ENCODE results near the gene ODAD3. TPM values are rescaled to one million over a fixed set of nuclear protein-coding genes. Genes with fewer than 3 reads are reported as not detected.
A peak's percentile ranks its signal among the peaks of the same experiment; 100 is the strongest.

Gene ODAD3
- total RNA-seq, 4 donors from 2014 or later, result 0.32 to 2.2 TPM; not detected in 2

GRCh38 chr19:11418549-11419506 lies 16.1 kb downstream of the ODAD3 start, which contains the start of gene RGL3:
Gene RGL3 (minus strand): TSS chr19:11419314. CDS start chr19:11419278, 36 bp downstream.
- Histone ChIP-seq H3K27me3 (peaks cover 74% of the 10 kb centered on the region), H3K27ac (peak within 1 kb of the TSS; percentile 25 to 53 (median 38)), H3K9me3 (no peaks in the 10 kb centered on the region), H3K4me1 (peaks cover 10 to 49% (median 29%) of the 10 kb centered on the region in 4 donors), H3K36me3 (no peaks in the 10 kb centered on the region), H3K4me3 (peak within 1 kb of the TSS in 3 of 4 donors; percentile 36 to 50 (median 40))
- in situ Hi-C loops (cut with MboI; ENCODE audit: low pct_ligation_motif_present in 1 of 4, low pct_unique_long_range_greater_than_20kb in 1 of 4, low sequenced_read_pairs in 3 of 4), result no loop called here
- peak; percentile 51 for DNase-seq
- intact Hi-C loops (cut with DNase I; ENCODE audit: low total_unique reads), result no loop called here
- no peak for TF ChIP-seq EP300 (IDR thresholded peaks at IDR 0.05; ENCODE audit: low read depth)
- TF ChIP-seq POLR2AphosphoS5 (IDR thresholded peaks at IDR 0.05), result peak in 1 of 3 donors; percentile 33
- no peak for TF ChIP-seq CTCF (IDR thresholded peaks at IDR 0.05)
- 3 to 7% methylated on average over 3 to 49 of the region's 72 CpGs for WGBS, 2 donors (ENCODE audit: low coverage in 1 of 2)

- H3K36me3 ChIP-seq, result no peaks in the 10 kb centered on the region
- in situ Hi-C loops (cut with MboI; ENCODE audit: low pct_ligation_motif_present in 1 of 4, low pct_unique_long_range_greater_than_20kb in 1 of 4, low sequenced_read_pairs in 3 of 4) (no loop called here), intact Hi-C loops (cut with DNase I; ENCODE audit: low total_unique reads) (no loop called here)
- no peaks in the 10 kb centered on the region for H3K9me3 ChIP-seq
- DNase-seq, result no peak
- no peak overlapping the region for H3K27ac ChIP-seq
- WGBS, 2 donors (ENCODE audit: low coverage in 1 of 2), result 0 to 6% methylated on average over 6 to 13 of the region's 16 CpGs
- TF ChIP-seq EP300 (IDR thresholded peaks at IDR 0.05; ENCODE audit: low read depth), result no peak
- TF ChIP-seq POLR2AphosphoS5 (IDR thresholded peaks at IDR 0.05), result no peak
- TF ChIP-seq CTCF (IDR thresholded peaks at IDR 0.05), result no peak
- TF ChIP-seq POLR2A (IDR thresholded peaks at IDR 0.05), result no peak
- H3K27me3 ChIP-seq, result peaks cover 67% of the 10 kb centered on the region
- H3K4me1 ChIP-seq, result peaks cover 10 to 47% (median 29%) of the 10 kb centered on the region in 4 donors
- H3K4me3 ChIP-seq, result peak overlapping the region in 3 of 4 donors; percentile 36 to 50 (median 40)
Measured at GRCh38 chr19:11418094-11418548, 16.8 kb downstream of the ODAD3 start.

- Histone ChIP-seq H3K9me3 (no peaks in the 10 kb centered on the region), H3K36me3 (no peaks in the 10 kb centered on the region), H3K4me3 (no peak overlapping the region), H3K27ac (no peak overlapping the region), H3K27me3 (peaks cover 51% of the 10 kb centered on the region), H3K4me1 (peaks cover 4 to 31% (median 17%) of the 10 kb centered on the region in 4 donors)
- 78 to 92% methylated on average over 1 to 17 of the region's 17 CpGs for WGBS, 2 donors (ENCODE audit: low coverage in 1 of 2)
- TF ChIP-seq POLR2AphosphoS5 (IDR thresholded peaks at IDR 0.05) (no peak), CTCF (IDR thresholded peaks at IDR 0.05) (no peak), POLR2A (IDR thresholded peaks at IDR 0.05) (no peak), EP300 (IDR thresholded peaks at IDR 0.05; ENCODE audit: low read depth) (no peak)
- intact Hi-C loops (cut with DNase I; ENCODE audit: low total_unique reads), result no loop called here
- no peak for DNase-seq
- in situ Hi-C loops (cut with MboI; ENCODE audit: low pct_ligation_motif_present in 1 of 4, low pct_unique_long_range_greater_than_20kb in 1 of 4, low sequenced_read_pairs in 3 of 4), result no loop called here
Measured at GRCh38 chr19:11416346-11417052, 18.4 kb downstream of the ODAD3 start.

- TF ChIP-seq POLR2AphosphoS5 (IDR thresholded peaks at IDR 0.05), result no peak
- TF ChIP-seq CTCF (IDR thresholded peaks at IDR 0.05), result no peak
- TF ChIP-seq EP300 (IDR thresholded peaks at IDR 0.05; ENCODE audit: low read depth), result no peak
- no peak for TF ChIP-seq POLR2A (IDR thresholded peaks at IDR 0.05)
- 78 to 93% methylated on average over 1 to 2 of the region's 2 CpGs for WGBS, 2 donors (ENCODE audit: low coverage in 1 of 2)
- Histone ChIP-seq H3K9me3 (no peaks in the 10 kb centered on the region), H3K36me3 (no peaks in the 10 kb centered on the region), H3K27me3 (peaks cover 31% of the 10 kb centered on the region), H3K4me3 (no peak overlapping the region), H3K27ac (no peak overlapping the region), H3K4me1 (peaks cover 0 to 14% (median 9%) of the 10 kb centered on the region in 4 donors)
- in situ Hi-C loops (cut with MboI; ENCODE audit: low pct_ligation_motif_present in 1 of 4, low pct_unique_long_range_greater_than_20kb in 1 of 4, low sequenced_read_pairs in 3 of 4) (no loop called here), intact Hi-C loops (cut with DNase I; ENCODE audit: low total_unique reads) (no loop called here)
- DNase-seq, result no peak
Measured at GRCh38 chr19:11414544-11414943, 20.4 kb downstream of the ODAD3 start.
